Daoy (cell line): ENCODE results near the gene PNO1. TPM values are rescaled to one million over a fixed set of nuclear protein-coding genes. Genes with fewer than 3 reads are reported as not detected.
A peak's percentile ranks its signal among the peaks of the same experiment; 100 is the strongest.
"Not testable (repeated sequence)": the region's sequence is repeated elsewhere in the genome, so short reads cannot be mapped to it uniquely, and the experiment has no call there.

Source experiments
- DNase-seq: peaks from one replicate; pipeline ENCODE4 v3.0.0-alpha.2; 2015; ENCODE audit warnings: low read depth
- total RNA-seq: library from RNA; depleted of rRNA; stranded (reverse); fragments of >200 nt; shearing (Covaris generic); gene quantifications from 2 replicates; pipeline ENCODE4 v1.2.3, GENCODE V29; 2014; rRNA removed

Gene PNO1
- total RNA-seq, result 41.9 and 54.2 TPM in 2 replicates

DNA sequence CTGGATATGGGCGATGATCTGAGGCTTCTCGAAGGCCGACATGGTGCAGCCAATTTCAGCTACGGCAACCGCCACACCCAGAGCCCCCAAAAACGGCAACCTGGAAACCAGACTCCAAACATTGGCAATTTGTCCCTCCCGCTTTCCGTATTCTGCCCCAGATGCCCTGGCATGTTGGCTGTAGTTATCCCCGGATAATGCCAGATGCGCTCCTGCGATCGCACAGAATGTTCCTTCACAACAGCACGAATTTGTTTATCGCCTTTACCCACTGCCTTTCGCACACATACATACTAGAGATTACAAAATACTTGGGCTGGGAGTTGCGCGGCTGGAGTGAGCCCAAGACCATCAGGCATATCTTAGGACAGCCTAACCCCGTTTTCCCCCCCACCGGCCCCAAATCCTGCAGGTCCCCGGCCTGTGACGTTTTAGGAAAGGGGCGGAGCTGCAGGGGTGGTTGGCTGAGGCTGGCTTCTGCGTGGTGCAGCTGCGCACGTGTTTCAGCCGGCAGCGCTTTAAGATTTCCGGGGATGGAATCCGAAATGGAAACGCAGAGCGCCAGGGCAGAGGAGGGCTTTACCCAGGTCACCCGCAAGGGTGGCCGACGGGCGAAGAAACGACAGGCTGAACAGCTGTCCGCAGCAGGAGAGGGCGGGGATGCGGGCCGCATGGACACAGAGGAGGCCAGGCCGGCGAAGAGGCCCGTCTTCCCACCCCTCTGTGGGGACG, at the start of gene PNO1:
PNO1 (plus strand) TSS at position 487 of the 732 bp plus-strand sequence; CDS start at position 534, 47 bp downstream.
- peak; percentile 95 for DNase-seq

DNA sequence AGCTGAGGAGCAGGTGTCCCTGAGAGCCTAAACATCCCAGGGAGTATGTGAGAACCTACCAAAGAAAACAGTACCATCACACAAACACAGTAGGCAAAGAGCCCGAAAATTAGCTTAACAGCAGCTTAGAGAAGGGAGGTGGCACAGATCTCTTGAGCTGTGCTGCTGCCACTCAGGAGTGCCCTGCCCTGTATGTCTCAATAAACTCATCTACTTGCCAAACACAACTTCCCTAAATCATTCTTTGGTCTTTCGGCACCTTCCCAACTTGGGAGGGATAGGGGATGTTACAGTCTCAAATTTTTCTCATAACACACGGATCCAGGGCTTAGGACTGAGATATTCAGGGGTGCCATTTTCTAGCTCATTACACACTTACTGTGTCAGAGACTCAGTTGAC, 49.6 kb upstream of the PNO1 start:
- DNase-seq, result no peak

DNA sequence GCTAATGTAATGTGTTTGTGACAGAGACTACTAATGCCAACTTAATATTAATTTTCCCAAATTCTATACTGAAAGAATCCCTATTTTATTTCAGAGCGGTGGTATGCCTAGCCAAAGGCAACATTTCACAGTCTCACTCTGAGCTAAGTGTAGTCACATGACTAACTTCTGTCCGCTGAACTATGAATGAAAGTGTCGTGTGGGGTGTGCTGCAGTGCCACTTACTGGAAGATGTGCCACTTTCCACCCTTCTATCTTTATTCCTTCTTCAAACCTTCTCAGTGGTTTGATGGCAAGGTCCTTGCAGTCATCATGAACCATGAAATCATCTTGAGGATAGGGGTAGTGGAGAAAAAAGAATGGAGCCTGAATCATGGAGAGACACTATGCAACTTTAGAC, 47.6 kb upstream of the PNO1 start:
- DNase-seq, result no peak

DNA sequence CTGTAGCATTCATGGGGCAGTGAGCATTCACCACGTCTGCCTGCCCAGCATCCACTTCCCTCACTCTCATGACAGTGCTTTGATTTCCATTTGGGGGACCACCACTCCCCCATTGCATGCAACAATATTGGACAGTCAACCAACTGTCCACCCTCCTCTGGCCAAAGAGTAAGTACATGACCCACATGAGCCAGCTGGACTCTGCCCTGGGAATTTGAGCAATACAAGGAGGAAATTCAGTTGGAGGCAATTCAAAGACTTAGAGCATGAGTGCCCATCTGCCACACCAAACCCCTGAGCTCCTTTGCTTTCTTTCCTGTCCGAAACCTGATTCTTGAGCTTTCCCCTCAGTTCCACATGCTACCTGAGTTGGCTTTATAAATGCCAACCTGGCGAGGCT, 41.7 kb upstream of the PNO1 start:
- no peak for DNase-seq

DNA sequence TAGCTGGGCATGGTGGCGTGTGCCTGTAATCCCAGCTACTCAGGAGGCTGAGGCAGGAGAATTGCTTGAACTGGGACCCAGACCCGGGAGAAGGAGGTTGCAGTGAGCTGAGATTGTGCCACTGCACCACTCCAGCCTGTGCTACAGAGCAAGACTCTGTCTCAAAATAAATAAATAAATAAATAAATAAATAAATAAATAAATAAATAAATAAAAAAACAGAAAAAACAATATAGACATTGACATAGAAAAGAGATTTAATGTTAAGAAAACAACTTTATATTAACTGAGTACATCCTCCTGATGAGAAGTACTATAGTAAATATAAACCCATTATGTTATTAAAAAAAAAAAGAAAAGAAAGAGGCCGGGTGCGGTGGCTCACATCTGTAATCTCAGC, 39.8 kb upstream of the PNO1 start:
- DNase-seq, result not testable (repeated sequence)

DNA sequence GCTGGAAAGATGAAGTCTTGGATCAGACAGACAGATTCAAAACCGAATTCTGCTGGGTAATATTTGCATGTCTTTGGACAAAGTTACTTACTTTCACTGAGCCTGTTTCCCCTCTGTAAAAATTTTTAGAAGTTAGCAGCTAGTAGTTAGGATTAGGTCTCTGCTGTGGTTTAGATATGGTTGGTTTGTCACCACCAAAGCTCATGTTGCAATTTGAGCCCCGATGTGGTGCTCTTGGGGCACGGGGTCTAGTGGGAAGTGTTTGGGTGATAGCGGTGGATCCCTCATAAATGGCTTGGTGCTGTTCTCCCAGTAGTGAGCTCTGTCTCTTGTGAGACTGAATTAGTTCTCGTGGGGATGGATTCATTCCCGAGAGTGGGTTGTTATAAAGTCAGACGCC, 38.9 kb upstream of the PNO1 start:
- DNase-seq, result no peak

DNA sequence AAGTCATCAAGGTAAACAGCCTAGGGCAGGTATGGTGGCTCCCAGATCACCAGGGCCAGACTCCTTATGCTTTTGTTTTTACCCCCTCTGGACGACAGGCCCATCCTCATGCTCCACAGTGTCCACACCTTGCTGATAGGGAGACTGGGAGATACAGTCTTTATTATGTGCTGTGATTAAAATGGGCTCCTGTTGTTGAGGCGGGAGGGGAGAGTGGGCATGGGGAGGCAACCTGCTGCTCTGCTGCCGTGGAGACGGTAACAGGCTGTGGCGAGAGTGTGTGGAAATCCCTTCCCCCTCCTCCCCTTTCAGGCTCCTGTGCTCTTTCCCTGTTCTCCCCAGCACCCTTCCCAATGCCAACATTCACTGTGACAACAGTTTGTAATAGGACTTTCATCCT, 38.2 kb upstream of the PNO1 start:
- no peak for DNase-seq

DNA sequence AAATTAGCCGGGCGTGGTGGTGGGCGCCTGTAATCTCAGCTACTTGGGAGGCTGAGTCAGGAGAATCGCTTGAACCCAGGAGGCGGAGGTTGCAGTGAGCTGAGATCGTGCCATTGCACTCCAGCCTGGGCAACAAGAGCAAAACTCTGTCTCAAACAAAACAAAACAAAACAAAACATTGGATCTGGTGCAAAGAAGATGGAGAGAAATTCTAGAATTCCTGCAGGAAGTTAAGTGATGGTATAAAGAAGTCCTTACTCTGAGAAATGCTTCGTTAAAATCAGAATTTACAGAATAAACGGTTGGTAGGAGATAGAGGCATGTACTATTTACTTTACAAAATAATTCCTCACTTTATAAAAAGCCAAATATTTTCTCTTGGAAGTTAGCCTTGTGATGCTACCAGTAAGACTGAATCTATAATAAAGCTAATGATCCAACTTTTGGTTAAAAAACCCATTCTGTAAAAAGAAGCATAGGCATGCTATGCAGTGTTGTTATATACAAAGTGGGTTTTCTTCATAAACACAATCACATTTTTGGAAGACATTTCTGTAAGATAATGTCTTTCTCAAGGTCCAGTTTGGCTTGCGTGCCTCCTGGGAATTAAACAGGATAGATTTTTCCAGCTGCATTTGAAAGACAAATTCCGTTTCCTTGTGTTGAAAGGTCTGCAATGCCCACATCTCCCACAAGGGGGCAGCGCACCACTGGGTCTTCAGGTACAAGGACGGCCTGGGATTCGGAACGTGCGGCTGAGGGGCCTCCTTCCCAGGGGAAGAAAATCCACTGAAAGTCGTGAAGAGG, 35.6 kb upstream of the PNO1 start:
- peak; percentile 82 for DNase-seq

DNA sequence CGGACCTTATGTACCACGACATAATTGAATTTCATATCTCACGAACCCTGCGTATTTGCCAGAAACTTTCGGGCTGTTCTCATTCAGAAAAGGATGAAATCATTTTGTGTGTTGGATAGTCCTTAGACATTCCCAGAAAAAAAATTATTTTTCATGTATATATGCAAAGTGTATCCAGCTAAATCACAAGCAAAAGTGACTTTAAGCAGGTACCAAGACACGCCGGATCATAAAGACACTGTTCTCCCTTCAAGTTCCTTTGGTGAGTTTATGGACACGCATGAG, 35.1 kb upstream of the PNO1 start:
- no peak for DNase-seq

DNA sequence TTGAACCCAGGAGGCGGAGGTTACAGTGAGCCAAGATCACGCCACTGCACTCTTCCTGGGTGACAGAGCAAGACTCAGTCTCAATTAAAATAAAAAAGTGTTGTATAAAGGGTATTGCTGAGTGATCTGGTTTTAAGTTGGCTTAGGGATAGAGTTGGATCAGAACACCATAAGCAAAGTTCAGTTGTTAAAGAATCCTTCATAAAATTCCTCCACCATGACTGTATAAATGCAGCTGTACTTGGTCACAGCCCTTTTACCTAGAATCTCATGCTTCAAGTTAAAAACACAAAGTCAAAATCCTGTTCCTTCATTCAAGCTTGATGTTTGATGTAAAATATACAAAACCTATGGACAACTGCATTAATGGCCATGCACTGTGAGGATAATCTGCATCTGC, 33.4 kb upstream of the PNO1 start:
- DNase-seq, result no peak

DNA sequence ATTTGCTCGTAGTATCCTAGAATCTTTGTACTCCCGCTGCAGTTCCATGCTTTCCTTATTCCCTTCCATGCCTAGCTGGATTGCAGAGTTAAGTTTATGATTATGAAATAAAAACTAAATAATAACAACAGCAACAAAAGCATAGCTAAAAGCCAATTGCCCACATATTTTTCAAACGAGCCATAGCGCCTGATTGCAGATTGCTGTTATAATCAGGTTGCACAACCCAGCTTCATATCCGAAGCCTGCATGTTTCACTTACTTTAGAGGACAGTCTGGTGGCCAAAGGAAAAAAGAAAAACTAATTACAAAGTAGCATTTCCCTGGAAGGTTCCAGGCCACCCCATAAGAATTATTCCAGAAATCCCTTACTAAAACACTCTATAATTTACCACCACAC, 31.9 kb upstream of the PNO1 start:
- no peak for DNase-seq

DNA sequence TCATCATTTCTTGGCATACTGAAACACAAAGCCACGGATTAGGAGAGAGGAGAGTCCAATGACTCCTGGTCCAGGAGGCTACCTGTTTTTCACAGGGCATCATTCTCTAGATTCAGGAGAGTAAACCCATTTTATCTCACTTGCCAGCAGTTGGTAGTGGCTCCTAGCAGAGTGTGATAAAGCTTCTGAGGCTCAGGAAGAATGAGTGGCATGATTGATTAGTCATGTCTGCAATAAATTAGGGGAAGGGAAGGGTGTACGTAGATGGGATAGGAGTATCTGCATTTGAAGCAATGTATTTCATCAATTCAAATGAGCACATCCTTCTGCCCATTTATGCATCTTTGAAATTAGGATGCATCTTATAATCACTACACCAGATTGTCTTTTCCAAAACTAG, 31.1 kb upstream of the PNO1 start:
- no peak for DNase-seq

DNA sequence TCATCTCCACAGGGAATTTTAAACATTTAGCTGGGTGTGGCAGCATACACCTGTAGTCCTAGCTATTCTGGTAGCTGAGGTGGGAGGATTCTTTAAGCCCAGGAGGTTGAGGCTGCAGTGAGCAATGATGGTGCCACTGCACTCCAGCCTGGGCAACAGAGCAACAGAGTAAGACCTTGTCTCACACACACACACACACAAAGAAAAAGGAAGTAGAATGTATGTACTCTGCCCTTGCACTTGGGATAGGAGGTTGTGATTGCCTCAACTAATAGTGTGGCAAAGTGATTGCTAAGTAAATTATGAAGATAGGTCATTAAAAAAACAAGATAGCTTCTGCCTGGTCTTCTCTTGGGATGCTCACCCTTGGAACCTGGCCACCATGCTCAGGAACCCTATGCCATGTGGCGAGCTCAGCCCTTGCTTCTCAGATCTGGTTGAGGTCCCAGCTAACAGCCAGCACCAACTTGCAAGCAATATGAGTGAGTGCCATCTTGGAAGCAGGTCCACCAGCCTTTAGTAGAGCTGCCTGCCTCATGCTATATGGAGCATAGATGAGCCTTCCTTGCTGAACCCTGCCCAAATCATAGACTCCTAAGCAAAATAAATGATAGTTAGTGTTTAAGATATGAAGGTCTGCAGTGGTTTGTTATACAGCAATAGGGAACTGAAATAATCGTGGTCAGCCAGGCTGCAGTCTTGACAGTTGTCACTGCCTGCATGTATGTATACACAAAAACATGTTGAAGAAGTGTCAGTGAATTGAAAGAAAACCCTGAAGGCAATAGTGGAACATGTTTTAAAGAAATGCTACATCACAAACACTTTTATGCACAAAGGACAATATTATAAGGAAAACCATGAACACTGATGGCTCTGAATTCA, 30.1 kb upstream of the PNO1 start:
- no peak for DNase-seq

DNA sequence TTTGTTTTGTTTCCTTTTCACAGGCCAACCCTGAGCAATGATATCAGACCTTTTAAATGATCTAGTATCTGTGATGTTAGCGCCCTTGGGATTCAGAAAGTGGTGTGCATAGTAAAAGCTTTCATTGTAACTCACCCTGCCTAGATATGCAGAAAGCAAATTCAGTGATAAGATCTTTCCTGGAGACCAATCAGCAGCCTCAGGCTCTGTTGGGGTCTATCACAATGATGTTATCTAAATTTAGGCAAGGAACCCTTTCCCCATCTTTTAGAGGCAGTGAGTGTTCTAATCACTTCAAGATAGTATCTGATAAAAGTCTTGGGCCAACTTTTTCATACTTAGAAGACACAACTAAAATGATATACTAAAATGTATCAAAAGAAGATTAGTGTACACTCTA, 23.6 kb upstream of the PNO1 start:
- DNase-seq, result no peak

DNA sequence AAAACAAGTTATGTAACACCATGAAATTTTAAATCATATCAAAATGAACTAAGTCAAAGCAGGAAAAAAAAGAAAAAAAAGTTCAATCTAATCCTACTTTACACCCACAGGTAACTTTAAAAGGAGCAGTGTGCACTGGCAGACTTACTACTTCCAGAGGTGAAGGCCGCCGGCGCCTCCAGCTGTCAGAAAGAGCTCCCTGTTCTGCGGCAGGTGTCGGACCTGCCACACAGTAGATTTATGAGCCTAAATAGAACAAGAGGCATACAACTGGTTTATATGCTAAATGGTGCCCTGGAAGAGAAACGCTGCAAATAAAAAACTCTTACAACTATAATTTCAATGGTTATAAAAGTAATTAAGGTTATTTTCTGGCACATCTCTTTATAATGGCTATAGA, 23.1 kb upstream of the PNO1 start:
- DNase-seq, result no peak

DNA sequence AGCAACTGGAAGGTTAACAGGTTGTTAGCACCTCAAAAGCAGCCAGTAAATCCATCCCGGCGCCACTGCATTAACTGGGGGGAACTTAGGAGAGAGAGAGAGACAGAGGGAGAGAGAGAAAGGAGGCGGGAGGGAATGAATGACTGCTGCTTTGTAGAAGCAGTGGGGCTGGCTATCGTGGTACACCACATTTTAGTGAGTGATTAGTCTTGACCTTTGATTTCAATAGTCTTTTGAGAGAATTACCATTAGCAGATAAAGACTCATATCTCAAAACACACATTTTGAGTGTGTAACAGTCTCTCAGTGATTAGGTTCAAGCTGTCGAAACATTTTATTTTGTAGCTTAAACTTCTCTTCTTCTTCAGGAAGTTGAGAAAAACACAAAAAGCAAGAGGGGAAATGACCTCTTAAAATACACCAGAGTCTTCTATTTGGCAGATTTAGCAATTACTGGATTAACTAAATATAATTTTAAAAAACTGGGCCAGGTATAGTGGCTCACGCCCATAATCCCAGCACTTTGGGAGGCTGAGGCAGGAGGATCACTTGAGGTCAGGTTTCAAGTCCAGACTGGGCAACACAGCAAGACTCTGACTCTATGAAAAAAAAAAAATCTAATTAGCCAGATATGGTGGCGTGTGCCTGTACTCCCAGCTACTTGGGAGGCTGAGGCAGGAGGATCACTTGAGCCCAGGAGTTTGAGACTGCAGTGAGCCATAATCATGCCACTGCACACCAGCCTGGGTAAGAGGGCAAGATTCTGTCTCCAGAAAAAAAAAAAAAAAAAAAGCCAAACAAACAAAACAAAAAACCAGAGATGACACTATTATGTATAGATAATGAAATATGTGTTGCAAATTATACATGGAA, 22.0 kb upstream of the PNO1 start:
- no peak for DNase-seq

DNA sequence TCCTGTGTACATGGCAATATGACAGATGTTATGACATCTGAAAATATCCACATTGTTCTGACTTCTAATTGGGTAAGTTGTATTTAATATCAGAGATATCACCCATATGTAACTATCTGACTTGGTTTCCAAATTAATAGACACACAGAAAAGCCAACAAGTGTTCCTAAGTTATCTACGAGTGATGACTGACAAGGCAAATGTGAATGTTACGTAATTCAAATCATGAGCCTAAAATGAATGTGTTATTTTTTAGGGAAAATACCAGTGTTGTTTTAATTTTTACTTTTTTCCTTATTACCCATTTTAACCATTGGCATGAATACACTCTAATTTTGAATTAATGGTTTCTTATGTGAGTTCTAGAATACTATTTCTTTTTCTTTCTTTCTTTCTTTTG, 15.8 kb upstream of the PNO1 start:
- no peak for DNase-seq

DNA sequence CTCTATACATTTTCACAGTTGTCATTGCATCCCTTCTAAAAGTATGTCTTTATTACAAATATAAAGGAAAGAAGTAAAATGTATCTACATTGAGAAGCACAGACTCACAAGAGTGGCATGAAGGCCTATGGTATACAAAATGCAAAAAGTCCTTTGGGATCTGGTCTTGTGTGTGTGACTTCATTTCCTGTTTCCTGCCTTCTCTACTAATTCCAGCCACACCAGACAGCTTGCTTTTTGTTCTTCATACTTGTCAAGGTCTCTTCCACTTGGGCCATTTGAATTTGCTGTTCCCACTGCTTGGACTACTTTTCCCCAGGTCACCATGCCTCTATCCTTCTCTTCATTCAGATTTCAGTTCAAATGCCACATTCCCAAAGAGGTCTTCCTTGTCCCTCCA, 6.7 kb upstream of the PNO1 start:
- no peak for DNase-seq

DNA sequence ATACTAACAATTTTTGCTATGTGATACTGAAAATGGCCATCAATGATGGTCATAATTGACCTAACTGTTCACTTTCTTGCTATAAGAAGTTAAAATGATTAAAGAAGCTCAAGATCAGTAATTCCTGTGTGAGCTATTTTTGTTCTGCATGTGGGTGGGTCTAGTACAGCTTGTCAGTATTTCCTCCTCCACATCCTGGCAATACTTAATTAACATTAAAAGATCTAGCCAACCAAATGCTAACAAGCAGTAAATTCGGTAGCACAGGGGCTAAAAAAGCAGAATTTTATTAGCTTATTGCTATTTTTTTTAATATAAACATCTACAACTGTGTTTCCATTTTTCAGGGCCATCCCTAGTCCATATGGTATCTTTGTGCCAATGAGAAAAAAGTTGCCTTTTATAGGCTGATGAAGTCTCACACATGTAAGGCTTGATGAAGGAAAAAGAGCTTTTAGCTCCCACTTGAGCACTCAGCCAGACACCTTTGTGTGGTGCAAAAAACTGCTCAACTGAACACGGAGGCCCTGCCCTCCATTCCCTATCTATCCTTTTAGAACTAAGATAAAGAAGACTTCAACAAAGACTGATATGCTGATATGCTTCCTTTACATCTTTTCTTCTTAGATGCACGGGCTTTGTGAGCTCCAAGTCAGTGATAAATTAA, 4.9 kb upstream of the PNO1 start:
- no peak for DNase-seq

DNA sequence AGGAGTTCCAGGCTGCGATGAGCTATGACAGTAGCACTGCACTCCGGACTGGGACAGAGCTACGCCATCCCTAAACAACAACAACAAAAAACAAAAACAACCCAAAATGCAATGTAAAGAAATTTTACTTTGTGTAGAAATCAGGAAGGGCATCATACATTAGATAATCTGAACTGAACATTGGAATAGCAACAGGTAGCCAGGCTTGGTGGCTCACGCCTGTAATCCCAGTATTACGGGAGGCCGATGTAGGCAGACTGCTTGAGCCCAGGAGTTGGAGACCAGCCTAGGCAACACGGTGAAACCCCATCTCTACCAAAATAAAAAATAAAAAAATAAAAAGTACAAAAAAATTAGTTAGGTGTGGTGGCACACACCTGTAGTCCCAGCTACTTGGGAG, 2.1 kb upstream of the PNO1 start:
- DNase-seq, result no peak

DNA sequence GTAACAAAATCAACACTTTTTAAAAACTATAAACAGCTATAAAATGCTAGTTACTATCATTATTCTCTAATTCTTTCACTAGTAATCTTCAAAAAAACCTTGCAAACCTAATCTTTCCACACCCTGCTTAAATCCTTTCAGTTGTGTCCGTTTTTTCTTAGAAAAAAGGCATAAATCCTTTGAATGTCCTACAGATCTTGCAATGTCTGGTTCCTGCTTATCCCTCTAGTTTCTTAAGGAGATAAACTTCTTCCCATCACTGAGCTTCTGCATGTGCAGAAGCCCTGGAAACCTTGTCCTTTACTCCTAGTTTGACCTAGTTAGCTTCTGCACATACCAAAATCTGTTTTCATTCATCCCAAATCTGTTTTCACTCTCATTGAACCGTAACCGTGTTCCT, 1.3 kb upstream of the PNO1 start:
- DNase-seq, result no peak
